DOHH2 (cell line): ENCODE data around the gene INKA2.

ENCODE experiments used
- H3F3A ChIP-seq: fragments of 200-600 bp; sonication (generic), shearing (Covaris generic); 2 replicates; pipeline ENCODE4 v1.6.0; 2016; ENCODE audit warnings: antibody characterized with exemption, mild to moderate bottlenecking; ENCODE audit not compliant: control insufficient read depth, insufficient read depth
- H3K27ac ChIP-seq: fragments of 200-600 bp; sonication (generic); 2 replicates; pipeline ENCODE4 v1.5.1; 2014; ENCODE audit warnings: low read depth, mild to moderate bottlenecking, low read length, moderate library complexity
- H3K27me3 ChIP-seq: fragments of 200-600 bp; sonication (generic); 2 replicates; pipeline ENCODE4 v1.6.1; 2014; ENCODE audit warnings: mild to moderate bottlenecking, low read length, mixed read lengths; ENCODE audit not compliant: control insufficient read depth
- H3K36me3 ChIP-seq: fragments of 200-600 bp; sonication (generic); 2 replicates; pipeline ENCODE4 v1.6.1; 2014; ENCODE audit warnings: mild to moderate bottlenecking, low read length, moderate library complexity, mixed read lengths; ENCODE audit not compliant: control insufficient read depth
- H3K4me1 ChIP-seq: fragments of 200-600 bp; sonication (generic); 2 replicates; pipeline ENCODE4 v1.6.1; 2014; ENCODE audit warnings: mild to moderate bottlenecking, low read length, mixed read lengths; ENCODE audit not compliant: control insufficient read depth
- H3K4me2 ChIP-seq: fragments of 200-600 bp; sonication (generic); 2 replicates; pipeline ENCODE4 v1.6.0; 2014; ENCODE audit warnings: mild to moderate bottlenecking, low read length, moderate library complexity
- H3K4me3 ChIP-seq: fragments of 200-600 bp; sonication (generic); 2 replicates; pipeline ENCODE4 v1.5.1; 2014; ENCODE audit warnings: mild to moderate bottlenecking, low read length, mixed read lengths
- H3K79me2 ChIP-seq: fragments of 200-600 bp; sonication (generic); 2 replicates; pipeline ENCODE4 v1.6.1; 2014; ENCODE audit warnings: mild to moderate bottlenecking, low read length, mixed read lengths; ENCODE audit not compliant: control insufficient read depth
- H3K9me2 ChIP-seq: fragments of 200-600 bp; sonication (generic); replicated peaks from 2 replicates; pipeline ENCODE4 v1.6.1; 2014; ENCODE audit warnings: mild to moderate bottlenecking, low read length, mixed read lengths; ENCODE audit not compliant: control insufficient read depth
- H3K9me3 ChIP-seq: fragments of 200-600 bp; sonication (generic); 2 replicates; pipeline ENCODE4 v1.6.1; 2014; ENCODE audit warnings: antibody characterized with exemption, low read length, mixed read lengths; ENCODE audit not compliant: control insufficient read depth, insufficient read depth
- H4K20me1 ChIP-seq: fragments of 200-600 bp; sonication (generic); 2 replicates; pipeline ENCODE4 v1.6.0; 2014; ENCODE audit warnings: low read depth, mild to moderate bottlenecking, antibody characterized with exemption, low read length, moderate library complexity; ENCODE audit not compliant: control insufficient read depth, insufficient read depth
- CTCF ChIP-seq: fragments of 200-600 bp; sonication (generic); IDR thresholded peaks from one replicate; pipeline ENCODE4 v1.5.1; 2014; ENCODE audit warnings: antibody characterized with exemption, mild to moderate bottlenecking, low read depth, low read length; ENCODE audit not compliant: poor library complexity, severe bottlenecking
- EZH2phosphoT487 ChIP-seq: fragments of 200-600 bp; sonication (generic); IDR thresholded peaks from 2 replicates; pipeline ENCODE4 v1.6.1; 2017; ENCODE audit warnings: borderline replicate concordance, mild to moderate bottlenecking, antibody characterized with exemption, low read length, moderate library complexity, mixed read lengths

The INKA2 gene

GRCh38 chr1:111777301-111777700 is 38.1 kb upstream of the INKA2 start:
- Histone ChIP-seq H3K79me2 (no peaks in the 10 kb centered on the region), H3K4me2 (no peak overlapping the region), H3K27ac (no peak overlapping the region), H3K4me1 (no peaks in the 10 kb centered on the region), H3K27me3 (peaks cover 4% of the 10 kb centered on the region; the same call in 1 of the 2 replicates), H3K9me2 (no peaks in the 10 kb centered on the region), H3K4me3 (no peak overlapping the region), H4K20me1 (no peaks in the 10 kb centered on the region; the same call in 1 of the 2 replicates), H3F3A (no peaks in the 10 kb centered on the region), H3K9me3 (no peaks in the 10 kb centered on the region), H3K36me3 (no peaks in the 10 kb centered on the region)
- TF ChIP-seq CTCF (no peak), EZH2phosphoT487 (no peak)

DNA sequence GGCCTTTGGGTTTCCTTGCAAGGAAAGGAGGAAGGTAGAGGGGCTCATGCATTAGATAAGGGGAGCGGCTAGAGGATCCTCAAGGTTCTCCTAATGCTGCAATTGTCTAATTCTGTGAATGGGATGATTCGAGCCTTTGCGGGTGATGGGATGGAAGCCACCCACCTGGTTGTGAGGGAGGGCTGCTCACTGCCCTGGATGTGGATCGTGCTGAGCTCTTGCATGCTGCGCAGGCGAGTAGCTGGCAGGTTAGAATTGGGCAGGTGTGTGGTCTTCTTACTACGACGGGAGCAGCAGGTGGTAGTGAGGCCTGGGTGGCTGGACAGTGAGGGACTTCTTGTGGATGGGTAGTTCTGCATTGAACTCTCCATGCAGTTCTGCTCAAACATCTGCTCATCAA is 37.7 kb upstream of the INKA2 start:
- H3K36me3 ChIP-seq: no peaks in the 10 kb centered on the region; the same call in 1 of the 2 replicates
- no peaks in the 10 kb centered on the region for H3K4me1 ChIP-seq
- no peak overlapping the region for H3K4me3 ChIP-seq
- H3K4me2 ChIP-seq: no peak overlapping the region
- H3F3A ChIP-seq: no peaks in the 10 kb centered on the region
- no peak for TF ChIP-seq CTCF
- no peak for TF ChIP-seq EZH2phosphoT487
- H3K9me2 ChIP-seq: no peaks in the 10 kb centered on the region
- no peaks in the 10 kb centered on the region for H3K9me3 ChIP-seq
- H4K20me1 ChIP-seq: no peaks in the 10 kb centered on the region; the same call in 1 of the 2 replicates
- peaks cover 4% of the 10 kb centered on the region; the same call in 1 of the 2 replicates for H3K27me3 ChIP-seq
- H3K79me2 ChIP-seq: no peaks in the 10 kb centered on the region
- H3K27ac ChIP-seq: no peak overlapping the region

GRCh38 chr1:111776391-111776790 is 37.2 kb upstream of the INKA2 start:
- H3K27me3 ChIP-seq: peaks cover 4% of the 10 kb centered on the region; the same call in 1 of the 2 replicates
- no peaks in the 10 kb centered on the region; the same call in 1 of the 2 replicates for H4K20me1 ChIP-seq
- no peaks in the 10 kb centered on the region for H3K9me3 ChIP-seq
- no peak overlapping the region for H3K27ac ChIP-seq
- H3K4me3 ChIP-seq: no peak overlapping the region
- H3K36me3 ChIP-seq: peaks cover 5% of the 10 kb centered on the region; the same call in 1 of the 2 replicates
- no peaks in the 10 kb centered on the region for H3F3A ChIP-seq
- H3K9me2 ChIP-seq: no peaks in the 10 kb centered on the region
- H3K4me1 ChIP-seq: no peaks in the 10 kb centered on the region
- no peak overlapping the region for H3K4me2 ChIP-seq
- no peaks in the 10 kb centered on the region for H3K79me2 ChIP-seq
- TF ChIP-seq EZH2phosphoT487: no peak
- TF ChIP-seq CTCF: no peak
